ENCODE measurements around the gene TKTL1.
A peak's percentile ranks its signal among the peaks of the same experiment; 100 is the strongest.
"Not testable (repeated sequence)": the region's sequence is repeated elsewhere in the genome, so short reads cannot be mapped to it uniquely, and the experiment has no call there.

Gene TKTL1

GRCh38 chrX:154295664-154296310 is at the start of gene TKTL1:
TSS of gene TKTL1 (plus strand) at chrX:154295795. CDS start at chrX:154295860, 65 bp downstream.
- no peaks in the 10 kb centered on the region for H3K4me1 Mint-ChIP-seq
- DNase-seq (ENCODE audit: low spot score in 2 of 2) (no peak), ATAC-seq (no peak)
- H3K4me3 Mint-ChIP-seq, result no peak within 1 kb of the TSS
- no peaks in the 10 kb centered on the region for H3K36me3 Mint-ChIP-seq
- H3K27ac Mint-ChIP-seq, result no peak within 1 kb of the TSS
- no peaks in the 10 kb centered on the region for H3K9me3 Mint-ChIP-seq

GRCh38 chrX:154247377-154248045 is 48.1 kb upstream of the TKTL1 start:
- not testable (repeated sequence) for H3K4me3 Mint-ChIP-seq

GRCh38 chrX:154248076-154248475 is 47.5 kb upstream of the TKTL1 start:
- peak; percentile 36 for ATAC-seq
- not testable (repeated sequence) for H3K4me3 Mint-ChIP-seq
- H3K27ac Mint-ChIP-seq, result peak overlapping the region; percentile 72

More at GRCh38 chrX:154247377-154248045, 48.1 kb upstream of the TKTL1 start:
- ATAC-seq, result peak; percentile 98
- H3K9me3 Mint-ChIP-seq, H3K4me1 Mint-ChIP-seq, H3K36me3 Mint-ChIP-seq: not testable (repeated sequence)
- H3K27ac Mint-ChIP-seq, result peak overlapping the region; percentile 72
- DNase-seq (ENCODE audit: low spot score in 2 of 2), result peak in 1 of 2 donors; percentile 48

GRCh38 chrX:154257282-154257681 is 38.3 kb upstream of the TKTL1 start, which contains the start of gene OPN1MW3:
TSS of gene OPN1MW3 (plus strand) at chrX:154257582. CDS start at chrX:154257620, 38 bp downstream.
- H3K9me3 Mint-ChIP-seq; H3K4me1 Mint-ChIP-seq; ATAC-seq; H3K36me3 Mint-ChIP-seq; DNase-seq (ENCODE audit: low spot score in 2 of 2); H3K4me3 Mint-ChIP-seq; H3K27ac Mint-ChIP-seq: not testable (repeated sequence)

More at GRCh38 chrX:154248076-154248475, 47.5 kb upstream of the TKTL1 start:
- not testable (repeated sequence) for H3K9me3 Mint-ChIP-seq; H3K4me1 Mint-ChIP-seq; DNase-seq (ENCODE audit: low spot score in 2 of 2); H3K36me3 Mint-ChIP-seq

- peak; percentile 61 for ATAC-seq
- H3K9me3 Mint-ChIP-seq, result not testable (repeated sequence)
Observed at GRCh38 chrX:154258711-154259110, 36.9 kb upstream of the TKTL1 start.

GRCh38 chrX:154263072-154263471 is 32.5 kb upstream of the TKTL1 start:
- not testable (repeated sequence) for H3K4me1 Mint-ChIP-seq; H3K4me3 Mint-ChIP-seq; DNase-seq (ENCODE audit: low spot score in 2 of 2); H3K27ac Mint-ChIP-seq; ATAC-seq; H3K9me3 Mint-ChIP-seq; H3K36me3 Mint-ChIP-seq

More at GRCh38 chrX:154258711-154259110, 36.9 kb upstream of the TKTL1 start:
- not testable (repeated sequence) for DNase-seq (ENCODE audit: low spot score in 2 of 2); H3K4me3 Mint-ChIP-seq; H3K36me3 Mint-ChIP-seq; H3K27ac Mint-ChIP-seq; H3K4me1 Mint-ChIP-seq

GRCh38 chrX:154269245-154269644 is 26.4 kb upstream of the TKTL1 start:
- DNase-seq (ENCODE audit: low spot score in 2 of 2); ATAC-seq; H3K36me3 Mint-ChIP-seq; H3K4me3 Mint-ChIP-seq; H3K4me1 Mint-ChIP-seq; H3K27ac Mint-ChIP-seq; H3K9me3 Mint-ChIP-seq: not testable (repeated sequence)

- not testable (repeated sequence) for H3K4me1 Mint-ChIP-seq; H3K27ac Mint-ChIP-seq; DNase-seq (ENCODE audit: low spot score in 2 of 2); H3K9me3 Mint-ChIP-seq; H3K36me3 Mint-ChIP-seq; H3K4me3 Mint-ChIP-seq
- peak; percentile 98 for ATAC-seq
Observed at GRCh38 chrX:154284489-154285338, 10.9 kb upstream of the TKTL1 start.

GRCh38 chrX:154286406-154286805 is 9.2 kb upstream of the TKTL1 start:
- not testable (repeated sequence) for H3K27ac Mint-ChIP-seq; H3K4me3 Mint-ChIP-seq; H3K9me3 Mint-ChIP-seq; H3K36me3 Mint-ChIP-seq; ATAC-seq; DNase-seq (ENCODE audit: low spot score in 2 of 2); H3K4me1 Mint-ChIP-seq

GRCh38 chrX:154294791-154295574 is 612 bp upstream of the TKTL1 start, which contains the start of gene TEX28:
TSS of gene TEX28 (minus strand) at chrX:154295124. CDS start at chrX:154292117, 3,007 bp downstream.
- no peaks in the 10 kb centered on the region for H3K36me3 Mint-ChIP-seq
- H3K4me1 Mint-ChIP-seq, result no peaks in the 10 kb centered on the region
- ATAC-seq, result no peak

GRCh38 chrX:154296731-154297130 is 1.1 kb downstream of the TKTL1 start:
- Mint-ChIP-seq H3K9me3 (no peaks in the 10 kb centered on the region), H3K27ac (no peak overlapping the region), H3K4me3 (no peak overlapping the region), H3K36me3 (no peaks in the 10 kb centered on the region), H3K4me1 (no peaks in the 10 kb centered on the region)
- DNase-seq (ENCODE audit: low spot score in 2 of 2) (no peak), ATAC-seq (no peak)

More at GRCh38 chrX:154294791-154295574, 612 bp upstream of the TKTL1 start, which contains the start of gene TEX28:
- no peak for DNase-seq (ENCODE audit: low spot score in 2 of 2)
- H3K27ac Mint-ChIP-seq, result no peak within 1 kb of the TSS
- H3K4me3 Mint-ChIP-seq, result no peak within 1 kb of the TSS
- H3K9me3 Mint-ChIP-seq, result no peaks in the 10 kb centered on the region

GRCh38 chrX:154298312-154298711 is 2.7 kb downstream of the TKTL1 start:
- Mint-ChIP-seq H3K9me3 (no peaks in the 10 kb centered on the region), H3K36me3 (no peaks in the 10 kb centered on the region), H3K27ac (no peak overlapping the region), H3K4me1 (peaks cover 1% of the 10 kb centered on the region), H3K4me3 (no peak overlapping the region)
- ATAC-seq (no peak), DNase-seq (ENCODE audit: low spot score in 2 of 2) (no peak)

- Mint-ChIP-seq H3K9me3 (no peaks in the 10 kb centered on the region), H3K4me1 (peaks cover 6% of the 10 kb centered on the region), H3K27ac (no peak overlapping the region), H3K36me3 (no peaks in the 10 kb centered on the region), H3K4me3 (no peak overlapping the region)
- DNase-seq (ENCODE audit: low spot score in 2 of 2) (no peak), ATAC-seq (no peak)
Observed at GRCh38 chrX:154300816-154301215, 5.2 kb downstream of the TKTL1 start.

- DNase-seq (ENCODE audit: low spot score in 2 of 2); H3K27ac Mint-ChIP-seq; ATAC-seq; H3K36me3 Mint-ChIP-seq; H3K4me3 Mint-ChIP-seq; H3K9me3 Mint-ChIP-seq: not testable (repeated sequence)
- H3K4me1 Mint-ChIP-seq, result peaks cover 13% of the 10 kb centered on the region
Observed at GRCh38 chrX:154302998-154303397, 7.4 kb downstream of the TKTL1 start.

Data from stimulated activated effector memory CD8-positive, alpha-beta T cell treated with anti-CD3 and anti-CD28 coated beads, Interleukin-12 subunit alpha, Interleukin-12 subunit beta, amount 100 ng/mL, for 72 hours (primary cell).